ENCODE measurements around the gene KSR2. TPM values are rescaled to one million over a fixed set of nuclear protein-coding genes. Genes with fewer than 3 reads are reported as not detected.

The KSR2 gene
- total and polyA plus RNA-seq, 2 donors from 2014 or later, result 0.34 to 2.9 TPM

- Histone ChIP-seq H3K36me3 (ENCODE audit: control insufficient read depth in 2 of 3, insufficient read depth in 3 of 3, low read length in 3 of 3) (no peaks in the 10 kb centered on the region), H3K27me3 (ENCODE audit: control insufficient read depth, insufficient read depth, low read length) (no peaks in the 10 kb centered on the region), H3K4me3 (ENCODE audit: low read length in 3 of 3) (no peak overlapping the region), H3K9ac (ENCODE audit: low read length in 3 of 3) (no peak overlapping the region), H3K9me3 (ENCODE audit: control insufficient read depth in 2 of 3, insufficient read depth in 1 of 3, low read length in 3 of 3) (peaks cover 0 to 3% (median 0%) of the 10 kb centered on the region in 3 donors), H3K27ac (ENCODE audit: low read depth in 2 of 2, low read length in 2 of 2) (no peak overlapping the region), H3K4me1 (ENCODE audit: control insufficient read depth in 2 of 3, insufficient read depth in 2 of 3, low read depth in 1 of 3, low read length in 3 of 3) (no peaks in the 10 kb centered on the region)
- intact Hi-C loops (cut with DNase I), result loop anchor here (10.0 kb wide), 1 partner anchor 628 kb away; no protein-coding TSS in a partner anchor
- TF ChIP-seq CTCF (IDR thresholded peaks at IDR 0.05; ENCODE audit: borderline replicate concordance, extremely low read depth, insufficient read depth), result no peak
- no peak for FAIRE-seq
- DNase-seq, result no peak
These were observed 126.2 kb downstream of the KSR2 start for GRCh38 chr12:117842630-117843029.

- Histone ChIP-seq H3K27me3 (ENCODE audit: control insufficient read depth, insufficient read depth, low read length) (no peaks in the 10 kb centered on the region), H3K4me3 (ENCODE audit: low read length in 3 of 3) (no peak overlapping the region), H3K9ac (ENCODE audit: low read length in 3 of 3) (no peak overlapping the region), H3K9me3 (ENCODE audit: control insufficient read depth in 2 of 3, insufficient read depth in 1 of 3, low read length in 3 of 3) (peaks cover 0 to 3% (median 0%) of the 10 kb centered on the region in 3 donors), H3K4me1 (ENCODE audit: control insufficient read depth in 2 of 3, insufficient read depth in 2 of 3, low read depth in 1 of 3, low read length in 3 of 3) (no peaks in the 10 kb centered on the region), H3K36me3 (ENCODE audit: control insufficient read depth in 2 of 3, insufficient read depth in 3 of 3, low read length in 3 of 3) (no peaks in the 10 kb centered on the region), H3K27ac (ENCODE audit: low read depth in 2 of 2, low read length in 2 of 2) (no peak overlapping the region)
- DNase-seq (no peak), FAIRE-seq (no peak)
- intact Hi-C loops (cut with DNase I), result loop anchor here (10.0 kb wide), 1 partner anchor 627 kb away; no protein-coding TSS in a partner anchor
- TF ChIP-seq CTCF (IDR thresholded peaks at IDR 0.05; ENCODE audit: borderline replicate concordance, extremely low read depth, insufficient read depth), result no peak
These were observed 126.6 kb downstream of the KSR2 start for GRCh38 chr12:117842220-117842619.

- no peak overlapping the region for H3K27ac ChIP-seq (ENCODE audit: low read depth in 2 of 2, low read length in 2 of 2)
- H3K27me3 ChIP-seq (ENCODE audit: control insufficient read depth, insufficient read depth, low read length), result peaks cover 2% of the 10 kb centered on the region
- no peaks in the 10 kb centered on the region for H3K36me3 ChIP-seq (ENCODE audit: control insufficient read depth in 2 of 3, insufficient read depth in 3 of 3, low read length in 3 of 3)
- DNase-seq, result no peak
- no peaks in the 10 kb centered on the region for H3K4me1 ChIP-seq (ENCODE audit: control insufficient read depth in 2 of 3, insufficient read depth in 2 of 3, low read depth in 1 of 3, low read length in 3 of 3)
- H3K4me3 ChIP-seq (ENCODE audit: low read length in 3 of 3), result no peak overlapping the region
- TF ChIP-seq CTCF (IDR thresholded peaks at IDR 0.05; ENCODE audit: borderline replicate concordance, extremely low read depth, insufficient read depth), result no peak
- no peak overlapping the region for H3K9ac ChIP-seq (ENCODE audit: low read length in 3 of 3)
- H3K9me3 ChIP-seq (ENCODE audit: control insufficient read depth in 2 of 3, insufficient read depth in 1 of 3, low read length in 3 of 3), result no peaks in the 10 kb centered on the region
- no peak for FAIRE-seq
- intact Hi-C loops (cut with DNase I), result loop anchor here (5.0 kb wide), 1 partner anchor 470 kb away; no protein-coding TSS in a partner anchor
These were observed 131.1 kb downstream of the KSR2 start for GRCh38 chr12:117837737-117838050.
